OCI-LY3 (cell line): ENCODE measurements around the gene FBN2.

Experiments
- H2AFZ ChIP-seq: fragments of 200-600, 300-600 bp; shearing (Covaris generic); 2 replicates; pipeline ENCODE4 v1.6.0; 2014; ENCODE audit warnings: antibody characterized with exemption, low read depth, low read length
- H3K27ac ChIP-seq: fragments of 200-600, 300-600 bp; sonication (generic); 2 replicates; pipeline ENCODE4 v1.5.1; 2014; ENCODE audit warnings: mild to moderate bottlenecking, low read length, moderate library complexity, mixed read lengths
- H3K27me3 ChIP-seq: fragments of 200-600, 300-600 bp; sonication (generic); 2 replicates; pipeline ENCODE4 v1.6.1; 2014; ENCODE audit warnings: low read depth, low read length, mixed read lengths
- H3K36me3 ChIP-seq: fragments of 200-600, 300-600 bp; sonication (generic); replicated peaks from 2 replicates; pipeline ENCODE3; 2014; ENCODE audit warnings: low read depth, low read length, mixed read lengths
- H3K4me1 ChIP-seq: fragments of 300-600, 200-600 bp; sonication (generic); 2 replicates; pipeline ENCODE4 v1.6.1; 2014; ENCODE audit warnings: low read length, mixed read lengths
- H3K4me2 ChIP-seq: fragments of 200-600, 300-600 bp; sonication (generic); 2 replicates; pipeline ENCODE4 v1.6.1; 2014; ENCODE audit warnings: low read length, mixed read lengths
- H3K4me3 ChIP-seq: fragments of 300-600, 200-600 bp; sonication (generic); 2 replicates; pipeline ENCODE4 v1.5.1; 2014; ENCODE audit warnings: antibody characterized with exemption, mild to moderate bottlenecking, low read length, moderate library complexity
- H3K79me2 ChIP-seq: fragments of 300-600, 200-600 bp; shearing (Covaris generic); 2 replicates; pipeline ENCODE4 v1.6.1; 2014; ENCODE audit warnings: mild to moderate bottlenecking, low read length, mixed read lengths
- H3K9ac ChIP-seq: fragments of 300-600, 200-600 bp; shearing (Covaris generic); 2 replicates; pipeline ENCODE4 v1.6.0; 2014; ENCODE audit warnings: mild to moderate bottlenecking, low read length, moderate library complexity
- H3K9me3 ChIP-seq: fragments of 200-600, 300-600 bp; shearing (Covaris generic); 2 replicates; pipeline ENCODE4 v1.6.1; 2014; ENCODE audit warnings: low read length, mixed read lengths; ENCODE audit not compliant: insufficient read depth
- H4K20me1 ChIP-seq: fragments of 200-600, 300-600 bp; sonication (generic); 2 replicates; pipeline ENCODE4 v1.6.1; 2016; ENCODE audit warnings: low read length, mixed read lengths; ENCODE audit not compliant: insufficient read depth
- CTCF ChIP-seq: fragments of 200-600, 300-600 bp; sonication (generic); IDR thresholded peaks from 2 replicates; pipeline ENCODE4 v1.5.1; 2014; ENCODE audit warnings: antibody characterized with exemption, low read length, low read depth
- EZH2phosphoT487 ChIP-seq: fragments of 200-600 bp; shearing (Covaris generic); IDR thresholded peaks from 2 replicates; pipeline ENCODE4 v1.6.1; 2018; ENCODE audit warnings: antibody characterized with exemption, mixed run types, low read depth

FBN2 gene

GRCh38 chr5:128317481-128317880 is 220.6 kb downstream of the FBN2 start:
- no peaks in the 10 kb centered on the region for H3K27me3 ChIP-seq
- H4K20me1 ChIP-seq = no peaks in the 10 kb centered on the region
- H3K79me2 ChIP-seq = no peaks in the 10 kb centered on the region
- H3K27ac ChIP-seq = no peak overlapping the region
- H3K4me1 ChIP-seq = peaks cover 6% of the 10 kb centered on the region
- H3K9ac ChIP-seq = no peak overlapping the region
- no peak overlapping the region for H2AFZ ChIP-seq
- no peaks in the 10 kb centered on the region for H3K36me3 ChIP-seq
- TF ChIP-seq EZH2phosphoT487 (no peak), CTCF (no peak)
- no peak overlapping the region for H3K4me2 ChIP-seq
- H3K9me3 ChIP-seq = no peaks in the 10 kb centered on the region
- H3K4me3 ChIP-seq = no peak overlapping the region

GRCh38 chr5:128315671-128316070 is 222.4 kb downstream of the FBN2 start:
- TF ChIP-seq CTCF (no peak), EZH2phosphoT487 (no peak)

GRCh38 chr5:128305341-128305740 is 232.7 kb downstream of the FBN2 start:
- TF ChIP-seq CTCF (no peak), EZH2phosphoT487 (no peak)
- Histone ChIP-seq H3K4me2 (no peak overlapping the region), H2AFZ (no peak overlapping the region), H3K79me2 (no peaks in the 10 kb centered on the region), H3K27ac (no peak overlapping the region), H3K27me3 (no peaks in the 10 kb centered on the region), H3K36me3 (no peaks in the 10 kb centered on the region), H4K20me1 (no peaks in the 10 kb centered on the region), H3K4me1 (no peaks in the 10 kb centered on the region), H3K4me3 (no peak overlapping the region), H3K9me3 (no peaks in the 10 kb centered on the region), H3K9ac (no peak overlapping the region)

More at GRCh38 chr5:128315671-128316070, 222.4 kb downstream of the FBN2 start:
- no peak overlapping the region for H3K4me2 ChIP-seq
- H4K20me1 ChIP-seq = no peaks in the 10 kb centered on the region
- no peak overlapping the region for H2AFZ ChIP-seq
- no peak overlapping the region for H3K9ac ChIP-seq
- H3K4me1 ChIP-seq = peaks cover 15% of the 10 kb centered on the region
- H3K36me3 ChIP-seq = no peaks in the 10 kb centered on the region
- no peaks in the 10 kb centered on the region for H3K27me3 ChIP-seq
- H3K27ac ChIP-seq = no peak overlapping the region
- H3K4me3 ChIP-seq = no peak overlapping the region
- H3K79me2 ChIP-seq = no peaks in the 10 kb centered on the region
- no peaks in the 10 kb centered on the region for H3K9me3 ChIP-seq

- no peaks in the 10 kb centered on the region for H4K20me1 ChIP-seq
- no peak overlapping the region for H3K4me3 ChIP-seq
- no peak overlapping the region for H3K27ac ChIP-seq
- no peaks in the 10 kb centered on the region for H3K9me3 ChIP-seq
- no peaks in the 10 kb centered on the region for H3K36me3 ChIP-seq
- no peak for TF ChIP-seq CTCF
- no peak for TF ChIP-seq EZH2phosphoT487
- H3K4me1 ChIP-seq = no peaks in the 10 kb centered on the region
- H3K9ac ChIP-seq = no peak overlapping the region
- H2AFZ ChIP-seq = no peak overlapping the region
- no peaks in the 10 kb centered on the region for H3K79me2 ChIP-seq
- no peaks in the 10 kb centered on the region for H3K27me3 ChIP-seq
- H3K4me2 ChIP-seq = no peak overlapping the region
Observed at GRCh38 chr5:128304791-128305190, 233.3 kb downstream of the FBN2 start.
